GM23248 (cell line): ENCODE measurements around the gene BMERB1.

Experiments
- EZH2 ChIP-seq: fragments of 200-600 bp; sonication (generic); IDR thresholded peaks from 2 replicates; pipeline ENCODE4 v1.6.1; 2018; ENCODE audit warnings: antibody characterized with exemption, mild to moderate bottlenecking; ENCODE audit not compliant: insufficient read depth, poor library complexity, severe bottlenecking
- EZH2phosphoT487 ChIP-seq: fragments of 200-600 bp; sonication (generic); IDR thresholded peaks from 2 replicates; pipeline ENCODE4 v1.6.1; 2018; ENCODE audit warnings: antibody characterized with exemption, moderate library complexity, mild to moderate bottlenecking, low read depth; ENCODE audit not compliant: insufficient read depth

GRCh38 chr16:15631730-15632409 is 197.5 kb downstream of the BMERB1 start:
- TF ChIP-seq EZH2phosphoT487 (no peak), EZH2 (no peak)
